ENCODE results near the gene SLC2A1. TPM values are rescaled to one million over a fixed set of nuclear protein-coding genes. Genes with fewer than 3 reads are reported as not detected.

Gene SLC2A1
- total and polyA plus RNA-seq, 9 of the 15 experiments (the other 6 are each of a cell fraction or from before 2014, with no cell fraction given): 12.6 to 153 (median 48.0) TPM

DNA sequence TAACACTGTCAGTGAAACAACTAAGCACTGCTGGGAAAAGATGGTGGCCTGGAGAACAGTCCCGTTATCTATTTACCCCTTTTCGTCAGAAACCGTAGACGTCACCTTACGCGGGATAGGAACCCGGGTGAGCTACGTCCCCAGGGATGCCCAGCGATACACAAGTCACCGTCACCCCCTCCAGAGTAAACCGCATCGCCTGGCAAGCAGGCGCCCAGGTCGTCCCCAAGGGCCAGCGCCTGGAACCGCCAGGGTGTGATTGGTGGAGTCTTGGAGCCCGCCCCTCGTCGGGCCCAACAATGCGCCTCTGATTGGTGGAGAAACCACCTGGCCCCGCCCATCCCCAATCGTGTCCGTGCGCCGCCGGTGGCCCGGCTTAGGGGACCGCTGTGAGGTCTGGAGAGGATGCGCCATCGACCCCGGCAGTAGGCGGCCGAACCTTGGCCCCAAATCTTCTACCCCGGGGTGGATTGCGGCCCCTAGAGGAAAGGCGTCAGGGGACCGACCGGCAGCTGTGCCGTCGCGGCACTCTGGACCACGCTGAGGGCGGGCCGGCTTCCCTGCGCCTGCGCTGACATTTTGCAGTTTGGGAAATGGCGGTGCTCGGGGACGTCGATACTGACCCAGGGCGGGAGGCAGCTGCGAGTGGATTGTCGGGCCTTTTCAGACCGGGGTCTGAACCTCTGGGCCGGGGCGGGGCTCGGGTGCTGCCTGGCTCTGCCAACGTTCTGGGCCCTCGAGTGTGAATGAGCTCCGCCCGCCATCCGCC, 34.4 kb downstream of the SLC2A1 start (continued):
- TF ChIP-seq ETS1 (conservative IDR thresholded peaks at IDR 0.05; ENCODE audit: control insufficient read depth, low read depth, low read length) (peak; percentile 85; the same call in 1 of the 2 replicates), MYNN (IDR thresholded peaks at IDR 0.05) (peak; percentile 57; the same call in 1 of the 2 replicates), MYNN (CRISPR knock-in tag; IDR thresholded peaks at IDR 0.05) (no peak), TARDBP (IDR thresholded peaks at IDR 0.05) (peak; percentile 46; the same call in 1 of the 2 replicates), HDAC6 (IDR thresholded peaks at IDR 0.05; ENCODE audit: low read depth, low read length) (0 out of 2 replicates have a peak, but pooled peaks have one; percentile 34), POLR2AphosphoS2 (IDR thresholded peaks at IDR 0.05; ENCODE audit: low read length) (peak; percentile 56)
- TF ChIP-seq, protein P1, sequence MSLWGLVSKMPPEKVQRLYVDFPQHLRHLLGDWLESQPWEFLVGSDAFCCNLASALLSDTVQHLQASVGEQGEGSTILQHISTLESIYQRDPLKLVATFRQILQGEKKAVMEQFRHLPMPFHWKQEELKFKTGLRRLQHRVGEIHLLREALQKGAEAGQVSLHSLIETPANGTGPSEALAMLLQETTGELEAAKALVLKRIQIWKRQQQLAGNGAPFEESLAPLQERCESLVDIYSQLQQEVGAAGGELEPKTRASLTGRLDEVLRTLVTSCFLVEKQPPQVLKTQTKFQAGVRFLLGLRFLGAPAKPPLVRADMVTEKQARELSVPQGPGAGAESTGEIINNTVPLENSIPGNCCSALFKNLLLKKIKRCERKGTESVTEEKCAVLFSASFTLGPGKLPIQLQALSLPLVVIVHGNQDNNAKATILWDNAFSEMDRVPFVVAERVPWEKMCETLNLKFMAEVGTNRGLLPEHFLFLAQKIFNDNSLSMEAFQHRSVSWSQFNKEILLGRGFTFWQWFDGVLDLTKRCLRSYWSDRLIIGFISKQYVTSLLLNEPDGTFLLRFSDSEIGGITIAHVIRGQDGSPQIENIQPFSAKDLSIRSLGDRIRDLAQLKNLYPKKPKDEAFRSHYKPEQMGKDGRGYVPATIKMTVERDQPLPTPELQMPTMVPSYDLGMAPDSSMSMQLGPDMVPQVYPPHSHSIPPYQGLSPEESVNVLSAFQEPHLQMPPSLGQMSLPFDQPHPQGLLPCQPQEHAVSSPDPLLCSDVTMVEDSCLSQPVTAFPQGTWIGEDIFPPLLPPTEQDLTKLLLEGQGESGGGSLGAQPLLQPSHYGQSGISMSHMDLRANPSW (CRISPR knock-in tag; IDR thresholded peaks at IDR 0.05): 0 out of 2 replicates have a peak, but pooled peaks have one; percentile 23
- TF ChIP-seq, protein P2, sequence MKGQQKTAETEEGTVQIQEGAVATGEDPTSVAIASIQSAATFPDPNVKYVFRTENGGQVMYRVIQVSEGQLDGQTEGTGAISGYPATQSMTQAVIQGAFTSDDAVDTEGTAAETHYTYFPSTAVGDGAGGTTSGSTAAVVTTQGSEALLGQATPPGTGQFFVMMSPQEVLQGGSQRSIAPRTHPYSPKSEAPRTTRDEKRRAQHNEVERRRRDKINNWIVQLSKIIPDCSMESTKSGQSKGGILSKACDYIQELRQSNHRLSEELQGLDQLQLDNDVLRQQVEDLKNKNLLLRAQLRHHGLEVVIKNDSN (CRISPR knock-in tag; IDR thresholded peaks at IDR 0.05): peak; percentile 71
